ENCODE results near the gene ANKRD55. TPM values are rescaled to one million over a fixed set of nuclear protein-coding genes. Genes with fewer than 3 reads are reported as not detected.

ANKRD55 gene
- total RNA-seq, 1 experiment from 2014 or later: not detected

- ChIA-PET CTCF (no interaction called here), POLR2A (no interaction called here)
- ATAC-seq (no peak), DNase-seq (ENCODE audit: low spot score) (no peak)
- Mint-ChIP-seq H3K27ac (no peak overlapping the region), H3K4me1 (no peaks in the 10 kb centered on the region), H3K4me3 (no peak overlapping the region), H3K36me3 (no peaks in the 10 kb centered on the region), H3K9me3 (no peaks in the 10 kb centered on the region), H3K27me3 (ENCODE audit: low read depth) (no peaks in the 10 kb centered on the region)
- TF ChIP-seq NFE2L1 (CRISPR knock-in tag; IDR thresholded peaks at IDR 0.05): no peak
- no peak for TF ChIP-seq ZNF219 (CRISPR knock-in tag; IDR thresholded peaks at IDR 0.05; ENCODE audit: borderline replicate concordance)
- no peak for TF ChIP-seq NR3C1 (CRISPR knock-in tag; conservative IDR thresholded peaks at IDR 0.05; ENCODE audit: low read depth)
These were observed 139.2 kb downstream of the ANKRD55 start for GRCh38 chr5:56093970-56094369.

GRCh38 chr5:56092115-56092514, 141.0 kb downstream of the ANKRD55 start:
- no peaks in the 10 kb centered on the region for H3K9me3 Mint-ChIP-seq
- POLR2A ChIA-PET: no interaction called here

More at GRCh38 chr5:56092115-56092514, 141.0 kb downstream of the ANKRD55 start:
- Mint-ChIP-seq H3K4me3 (no peak overlapping the region), H3K4me1 (no peaks in the 10 kb centered on the region), H3K27me3 (ENCODE audit: low read depth) (no peaks in the 10 kb centered on the region), H3K27ac (no peak overlapping the region), H3K36me3 (no peaks in the 10 kb centered on the region)
- ATAC-seq (no peak), DNase-seq (ENCODE audit: low spot score) (no peak)
- TF ChIP-seq IRF1 (CRISPR knock-in tag; IDR thresholded peaks at IDR 0.05) (no peak), HMGA2 (CRISPR knock-in tag; IDR thresholded peaks at IDR 0.05) (no peak), ZBTB21 (CRISPR knock-in tag; IDR thresholded peaks at IDR 0.05; ENCODE audit: borderline replicate concordance) (no peak), ZNF423 (CRISPR knock-in tag; IDR thresholded peaks at IDR 0.05) (no peak), JUN (CRISPR knock-in tag; IDR thresholded peaks at IDR 0.05) (no peak), GRHL2 (CRISPR knock-in tag; IDR thresholded peaks at IDR 0.05; ENCODE audit: insufficient replicate concordance, severe bottlenecking) (no peak), CDX4 (CRISPR knock-in tag; IDR thresholded peaks at IDR 0.05; ENCODE audit: borderline replicate concordance) (no peak), ZMAT4 (CRISPR knock-in tag; IDR thresholded peaks at IDR 0.05) (no peak), PRRX2 (CRISPR knock-in tag; IDR thresholded peaks at IDR 0.05) (no peak), ZNF396 (CRISPR knock-in tag; IDR thresholded peaks at IDR 0.05; ENCODE audit: borderline replicate concordance) (no peak), EMX1 (CRISPR knock-in tag; IDR thresholded peaks at IDR 0.05) (no peak)
- TF ChIP-seq, protein P1, sequence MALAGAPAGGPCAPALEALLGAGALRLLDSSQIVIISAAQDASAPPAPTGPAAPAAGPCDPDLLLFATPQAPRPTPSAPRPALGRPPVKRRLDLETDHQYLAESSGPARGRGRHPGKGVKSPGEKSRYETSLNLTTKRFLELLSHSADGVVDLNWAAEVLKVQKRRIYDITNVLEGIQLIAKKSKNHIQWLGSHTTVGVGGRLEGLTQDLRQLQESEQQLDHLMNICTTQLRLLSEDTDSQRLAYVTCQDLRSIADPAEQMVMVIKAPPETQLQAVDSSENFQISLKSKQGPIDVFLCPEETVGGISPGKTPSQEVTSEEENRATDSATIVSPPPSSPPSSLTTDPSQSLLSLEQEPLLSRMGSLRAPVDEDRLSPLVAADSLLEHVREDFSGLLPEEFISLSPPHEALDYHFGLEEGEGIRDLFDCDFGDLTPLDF (CRISPR knock-in tag; IDR thresholded peaks at IDR 0.05): no peak
- TF ChIP-seq, protein P2, sequence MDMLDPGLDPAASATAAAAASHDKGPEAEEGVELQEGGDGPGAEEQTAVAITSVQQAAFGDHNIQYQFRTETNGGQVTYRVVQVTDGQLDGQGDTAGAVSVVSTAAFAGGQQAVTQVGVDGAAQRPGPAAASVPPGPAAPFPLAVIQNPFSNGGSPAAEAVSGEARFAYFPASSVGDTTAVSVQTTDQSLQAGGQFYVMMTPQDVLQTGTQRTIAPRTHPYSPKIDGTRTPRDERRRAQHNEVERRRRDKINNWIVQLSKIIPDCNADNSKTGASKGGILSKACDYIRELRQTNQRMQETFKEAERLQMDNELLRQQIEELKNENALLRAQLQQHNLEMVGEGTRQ (CRISPR knock-in tag; IDR thresholded peaks at IDR 0.05): no peak
- TF ChIP-seq, protein P3, sequence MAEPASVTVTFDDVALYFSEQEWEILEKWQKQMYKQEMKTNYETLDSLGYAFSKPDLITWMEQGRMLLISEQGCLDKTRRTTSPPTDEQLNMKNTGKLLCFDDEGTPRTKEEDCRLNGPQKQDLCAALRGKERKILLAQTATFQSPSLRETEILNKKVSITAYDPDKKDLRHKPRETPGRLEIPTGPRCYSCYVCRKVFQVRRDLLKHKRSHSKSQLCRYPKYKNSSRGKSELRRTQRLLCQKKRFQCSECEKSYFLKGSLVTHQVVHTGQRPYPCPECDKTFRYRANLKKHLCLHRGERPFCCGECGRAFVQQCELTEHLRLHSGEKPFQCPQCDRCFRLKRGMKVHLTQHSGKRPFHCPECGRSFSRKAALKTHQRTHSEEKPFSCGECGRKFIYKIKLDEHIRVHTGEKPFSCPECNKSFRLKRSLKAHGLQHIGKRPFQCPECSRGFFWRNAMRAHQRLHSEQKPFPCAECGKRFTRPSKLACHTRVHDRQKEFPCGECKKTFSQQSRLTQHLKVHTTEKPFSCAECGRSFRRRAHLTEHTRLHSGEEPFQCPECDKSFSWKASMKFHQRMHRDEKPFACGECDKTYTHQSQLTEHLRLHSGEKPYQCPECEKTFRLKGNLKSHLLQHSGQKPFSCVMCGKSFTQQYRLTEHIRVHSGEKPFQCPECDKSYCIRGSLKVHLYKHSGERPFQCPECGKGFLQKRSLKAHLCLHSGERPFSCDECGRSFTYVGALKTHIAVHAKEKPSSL (CRISPR knock-in tag; conservative IDR thresholded peaks at IDR 0.05): no peak
- TF ChIP-seq, protein P4, sequence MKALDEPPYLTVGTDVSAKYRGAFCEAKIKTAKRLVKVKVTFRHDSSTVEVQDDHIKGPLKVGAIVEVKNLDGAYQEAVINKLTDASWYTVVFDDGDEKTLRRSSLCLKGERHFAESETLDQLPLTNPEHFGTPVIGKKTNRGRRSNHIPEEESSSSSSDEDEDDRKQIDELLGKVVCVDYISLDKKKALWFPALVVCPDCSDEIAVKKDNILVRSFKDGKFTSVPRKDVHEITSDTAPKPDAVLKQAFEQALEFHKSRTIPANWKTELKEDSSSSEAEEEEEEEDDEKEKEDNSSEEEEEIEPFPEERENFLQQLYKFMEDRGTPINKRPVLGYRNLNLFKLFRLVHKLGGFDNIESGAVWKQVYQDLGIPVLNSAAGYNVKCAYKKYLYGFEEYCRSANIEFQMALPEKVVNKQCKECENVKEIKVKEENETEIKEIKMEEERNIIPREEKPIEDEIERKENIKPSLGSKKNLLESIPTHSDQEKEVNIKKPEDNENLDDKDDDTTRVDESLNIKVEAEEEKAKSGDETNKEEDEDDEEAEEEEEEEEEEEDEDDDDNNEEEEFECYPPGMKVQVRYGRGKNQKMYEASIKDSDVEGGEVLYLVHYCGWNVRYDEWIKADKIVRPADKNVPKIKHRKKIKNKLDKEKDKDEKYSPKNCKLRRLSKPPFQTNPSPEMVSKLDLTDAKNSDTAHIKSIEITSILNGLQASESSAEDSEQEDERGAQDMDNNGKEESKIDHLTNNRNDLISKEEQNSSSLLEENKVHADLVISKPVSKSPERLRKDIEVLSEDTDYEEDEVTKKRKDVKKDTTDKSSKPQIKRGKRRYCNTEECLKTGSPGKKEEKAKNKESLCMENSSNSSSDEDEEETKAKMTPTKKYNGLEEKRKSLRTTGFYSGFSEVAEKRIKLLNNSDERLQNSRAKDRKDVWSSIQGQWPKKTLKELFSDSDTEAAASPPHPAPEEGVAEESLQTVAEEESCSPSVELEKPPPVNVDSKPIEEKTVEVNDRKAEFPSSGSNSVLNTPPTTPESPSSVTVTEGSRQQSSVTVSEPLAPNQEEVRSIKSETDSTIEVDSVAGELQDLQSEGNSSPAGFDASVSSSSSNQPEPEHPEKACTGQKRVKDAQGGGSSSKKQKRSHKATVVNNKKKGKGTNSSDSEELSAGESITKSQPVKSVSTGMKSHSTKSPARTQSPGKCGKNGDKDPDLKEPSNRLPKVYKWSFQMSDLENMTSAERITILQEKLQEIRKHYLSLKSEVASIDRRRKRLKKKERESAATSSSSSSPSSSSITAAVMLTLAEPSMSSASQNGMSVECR (CRISPR knock-in tag; IDR thresholded peaks at IDR 0.05; ENCODE audit: borderline replicate concordance): no peak
- TF ChIP-seq, protein P5, sequence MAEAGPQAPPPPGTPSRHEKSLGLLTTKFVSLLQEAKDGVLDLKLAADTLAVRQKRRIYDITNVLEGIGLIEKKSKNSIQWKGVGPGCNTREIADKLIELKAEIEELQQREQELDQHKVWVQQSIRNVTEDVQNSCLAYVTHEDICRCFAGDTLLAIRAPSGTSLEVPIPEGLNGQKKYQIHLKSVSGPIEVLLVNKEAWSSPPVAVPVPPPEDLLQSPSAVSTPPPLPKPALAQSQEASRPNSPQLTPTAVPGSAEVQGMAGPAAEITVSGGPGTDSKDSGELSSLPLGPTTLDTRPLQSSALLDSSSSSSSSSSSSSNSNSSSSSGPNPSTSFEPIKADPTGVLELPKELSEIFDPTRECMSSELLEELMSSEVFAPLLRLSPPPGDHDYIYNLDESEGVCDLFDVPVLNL (CRISPR knock-in tag; IDR thresholded peaks at IDR 0.05; ENCODE audit: borderline replicate concordance, low read depth): no peak
- CTCF ChIA-PET: interaction anchor here (0.5 kb wide), 1 partner anchor 9 kb away, joined by 6 read pairs; no protein-coding TSS in a partner anchor

Data from WTC11 (cell line).